Keratinocyte (primary cell): ENCODE data around the gene AK8. TPM values are rescaled to one million over a fixed set of nuclear protein-coding genes. Genes with fewer than 3 reads are reported as not detected.

Experiments used
- DNase-seq: peaks from one replicate; pipeline ENCODE4 v3.0.0-alpha.2; 2011; ENCODE audit warnings: low read depth, missing footprints, low spot score
- FAIRE-seq: peaks from 2 replicates; lab custom pipeline; 2011; peaks lifted over from hg19 to GRCh38; lab: Jason Lieb, UNC
- H2AFZ ChIP-seq: 2 replicates; pipeline ENCODE4 v1.6.0; 2012; ENCODE audit warnings: low read length, control low read depth, inconsistent platforms; ENCODE audit not compliant: control insufficient read depth
- H3K27ac ChIP-seq: 2 replicates; pipeline ENCODE4 v1.5.1; 2011; ENCODE audit warnings: low read length; ENCODE audit not compliant: control insufficient read depth, insufficient read depth
- H3K27me3 ChIP-seq: 3 replicates; pipeline ENCODE4 v1.6.0; 2011; ENCODE audit warnings: low read length; ENCODE audit not compliant: control insufficient read depth, insufficient read depth; ENCODE audit errors: extremely low read depth
- H3K36me3 ChIP-seq, 2 experiments: 2 replicates in 1 of 2; 3 replicates in 1 of 2; pipeline ENCODE4 v1.5.1; 2011; ENCODE audit warnings: low read length in 2 of 2, mild to moderate bottlenecking in 1 of 2; ENCODE audit not compliant: control insufficient read depth in 2 of 2, insufficient read depth in 2 of 2; ENCODE audit errors: extremely low read depth in 1 of 2
- H3K4me1 ChIP-seq: 3 replicates; pipeline ENCODE4 v1.5.1; 2011; ENCODE audit warnings: low read length; ENCODE audit not compliant: control insufficient read depth, insufficient read depth; ENCODE audit errors: extremely low read depth
- H3K4me2 ChIP-seq: 3 replicates; pipeline ENCODE4 v1.6.0; 2011; ENCODE audit warnings: low read depth, low read length; ENCODE audit not compliant: control insufficient read depth, insufficient read depth; ENCODE audit errors: extremely low read depth
- H3K4me3 ChIP-seq, 3 experiments: fragments of 200-600 bp in 1 of 3; sonication (generic) in 1 of 3; 2 replicates in 2 of 3; 3 replicates in 1 of 3; pipeline ENCODE4 v1.5.1; 2011 to 2016; ENCODE audit warnings: low read length in 3 of 3, mild to moderate bottlenecking in 3 of 3, control low read depth in 2 of 3, inconsistent platforms in 1 of 3, low read depth in 1 of 3, mixed read lengths in 1 of 3, mixed run types in 1 of 3, moderate library complexity in 1 of 3; ENCODE audit not compliant: control insufficient read depth in 2 of 3, insufficient read depth in 2 of 3; ENCODE audit errors: extremely low read depth in 1 of 3
- H3K79me2 ChIP-seq: 2 replicates; pipeline ENCODE4 v1.6.0; 2012; ENCODE audit warnings: low read length; ENCODE audit not compliant: control insufficient read depth, insufficient read depth
- H3K9ac ChIP-seq: 3 replicates; pipeline ENCODE4 v1.6.0; 2011; ENCODE audit warnings: low read length; ENCODE audit not compliant: control insufficient read depth, insufficient read depth; ENCODE audit errors: extremely low read depth
- H3K9me1 ChIP-seq: 3 replicates; pipeline ENCODE4 v1.6.0; 2011; ENCODE audit warnings: low read length; ENCODE audit not compliant: control insufficient read depth, insufficient read depth; ENCODE audit errors: extremely low read depth
- H3K9me3 ChIP-seq: 2 replicates; pipeline ENCODE4 v1.5.1; 2012; ENCODE audit warnings: low read depth, low read length; ENCODE audit not compliant: control insufficient read depth
- H4K20me1 ChIP-seq: 3 replicates; pipeline ENCODE4 v1.6.0; 2011; ENCODE audit warnings: low read length; ENCODE audit not compliant: control insufficient read depth, insufficient read depth; ENCODE audit errors: extremely low read depth
- CTCF ChIP-seq, 3 experiments: IDR thresholded peaks in 1 of 3; conservative IDR thresholded peaks in 1 of 3; optimal IDR thresholded peaks in 1 of 3; 2 replicates in 2 of 3; 3 replicates in 1 of 3; pipeline versions ENCODE3 to v1.5.1; 2011; ENCODE audit warnings: low read length in 3 of 3, mild to moderate bottlenecking in 3 of 3, moderate library complexity in 2 of 3, control low read depth in 1 of 3, inconsistent platforms in 1 of 3; ENCODE audit not compliant: insufficient read depth in 2 of 3; ENCODE audit errors: extremely low read depth in 1 of 3
- EZH2 ChIP-seq: IDR thresholded peaks from one replicate; pipeline ENCODE4 v1.6.1; 2012; ENCODE audit warnings: inconsistent platforms, mild to moderate bottlenecking, low read length, moderate library complexity
- dilution Hi-C: fragments of 300-500 bp; cut with MboI; formaldehyde crosslinking; loops from one replicate; pipeline ENCODE4 v1.7.0; 2020; ENCODE audit warnings: low sequenced_read_pairs; ENCODE audit not compliant: extremely low pct_ligation_motif_present
- polyA plus RNA-seq, 5 experiments: library from polyadenylated mRNA; depleted of rRNA in 3 of 5; stranded (reverse) in 3 of 5; stranded (forward) in 1 of 5; unstranded in 1 of 5; fragments of >200 nt; gene quantifications; 1 replicate in 1 of 5; 2 replicates in 3 of 5; 3 replicates in 1 of 5; pipeline versions ENCODE4 v1.2.1 to v1.2.3, GENCODE V29; 2011 to 2012; ENCODE audit warnings: missing spikeins in 2 of 5, low read depth in 1 of 5, low replicate concordance in 1 of 5

AK8 gene
- polyA plus RNA-seq, 1 donor (not counting 4 experiments of a cell fraction or from before 2014, with no cell fraction given) = 0.24 TPM

- no peak for FAIRE-seq
- no peak overlapping the region for H3K9ac ChIP-seq
- no peak for DNase-seq
- H3K4me1 ChIP-seq = no peaks in the 10 kb centered on the region
- no peaks in the 10 kb centered on the region for H3K9me1 ChIP-seq
- TF ChIP-seq CTCF (optimal IDR thresholded peaks at IDR 0.05 in 1 of 3, IDR thresholded peaks at IDR 0.05 in 1 of 3, conservative IDR thresholded peaks at IDR 0.05 in 1 of 3; ENCODE audit: extremely low read depth in 1 of 3, insufficient read depth in 2 of 3, low read length in 3 of 3) = no peak
- no peak for TF ChIP-seq EZH2
- no peak overlapping the region for H3K27ac ChIP-seq
- no peaks in the 10 kb centered on the region for H3K9me3 ChIP-seq
- no peak overlapping the region for H3K4me3 ChIP-seq
- no peaks in the 10 kb centered on the region for H4K20me1 ChIP-seq
- dilution Hi-C loops = no loop called here
- H3K27me3 ChIP-seq = peaks cover 8% of the 10 kb centered on the region
- no peak overlapping the region for H3K4me2 ChIP-seq
- no peak overlapping the region for H2AFZ ChIP-seq
- H3K79me2 ChIP-seq = no peaks in the 10 kb centered on the region
- H3K36me3 ChIP-seq = no peaks in the 10 kb centered on the region
These were observed 89.7 kb downstream of the AK8 start for GRCh38 chr9:132788378-132788777.

GRCh38 chr9:132787748-132788159, 90.3 kb downstream of the AK8 start:
- no peaks in the 10 kb centered on the region for H3K9me3 ChIP-seq
- no peak overlapping the region for H3K4me3 ChIP-seq
- H2AFZ ChIP-seq = no peak overlapping the region
- H3K4me2 ChIP-seq = no peak overlapping the region
- no peaks in the 10 kb centered on the region for H3K79me2 ChIP-seq
- H3K27ac ChIP-seq = no peak overlapping the region
- TF ChIP-seq EZH2 (no peak), CTCF (optimal IDR thresholded peaks at IDR 0.05 in 1 of 3, IDR thresholded peaks at IDR 0.05 in 1 of 3, conservative IDR thresholded peaks at IDR 0.05 in 1 of 3; ENCODE audit: extremely low read depth in 1 of 3, insufficient read depth in 2 of 3, low read length in 3 of 3) (no peak)
- no peak overlapping the region for H3K9ac ChIP-seq
- DNase-seq = no peak
- H3K27me3 ChIP-seq = peaks cover 5% of the 10 kb centered on the region
- no peaks in the 10 kb centered on the region for H4K20me1 ChIP-seq
- dilution Hi-C loops = no loop called here
- no peaks in the 10 kb centered on the region for H3K4me1 ChIP-seq
- no peaks in the 10 kb centered on the region for H3K36me3 ChIP-seq
- FAIRE-seq = no peak
- no peaks in the 10 kb centered on the region for H3K9me1 ChIP-seq
